K562 (cell line): ENCODE measurements around the gene PCNX4. TPM values are rescaled to one million over a fixed set of nuclear protein-coding genes. Genes with fewer than 3 reads are reported as not detected.

ENCODE experiments used
- CBX5 ChIP-seq: IDR thresholded peaks from 2 replicates; pipeline ENCODE4 v1.6.1; 2014; ENCODE audit warnings: low read depth, borderline replicate concordance
- CREB5 ChIP-seq: fragments of 250-450 bp; sonication (Bioruptor Pico); IDR thresholded peaks from 2 replicates; pipeline ENCODE4 v1.5.0; 2020; ENCODE audit warnings: mild to moderate bottlenecking
- CTBP1 ChIP-seq: fragments of 450-650 bp; IDR thresholded peaks from 2 replicates; pipeline ENCODE4 v1.6.1; 2016; ENCODE audit warnings: borderline replicate concordance
- CTCF ChIP-seq, 3 experiments: IDR thresholded peaks in 2 of 3; conservative IDR thresholded peaks in 1 of 3; 2 replicates each; pipeline ENCODE4 v1.5.1; 2011 to 2012; ENCODE audit warnings: low read length in 3 of 3, mild to moderate bottlenecking in 3 of 3, control low read depth in 2 of 3, improper control_type of control experiment in 1 of 3, inconsistent platforms in 1 of 3, low read depth in 1 of 3, mixed read lengths in 1 of 3, moderate library complexity in 1 of 3; ENCODE audit not compliant: insufficient read depth in 2 of 3
- FOXM1 ChIP-seq, 2 experiments: fragments of 450-650 bp in 1 of 2; sonication (generic) in 1 of 2; formaldehyde crosslinking in 1 of 2; IDR thresholded peaks; 2 replicates each; pipeline versions ENCODE4 v1.6.1 to v1.9.0; 2017 to 2022; ENCODE audit warnings: low read depth in 2 of 2, mild to moderate bottlenecking in 2 of 2, missing genetic modification reagents in 1 of 2, moderate library complexity in 1 of 2
- GMEB1 ChIP-seq: fragments of 250-450 bp; sonication (Bioruptor Pico); IDR thresholded peaks from 2 replicates; pipeline ENCODE4 v1.4.0; 2020; ENCODE audit warnings: mild to moderate bottlenecking
- KAT7 ChIP-seq: sonication (generic); formaldehyde crosslinking; IDR thresholded peaks from 2 replicates; pipeline ENCODE4 v1.8.0; 2022; ENCODE audit warnings: missing genetic modification reagents, mild to moderate bottlenecking, borderline replicate concordance
- KLF1 ChIP-seq: fragments of 450-650 bp; IDR thresholded peaks from 2 replicates; pipeline ENCODE4 v1.6.1; 2016; ENCODE audit warnings: missing genetic modification characterization, missing compliant biosample characterization
- MCM7 ChIP-seq, 2 experiments: fragments of 450-650 bp; IDR thresholded peaks; 2 replicates each; pipeline ENCODE4 v1.6.1; 2016 to 2018
- PTBP1 ChIP-seq: fragments of 200-400 bp; formaldehyde crosslinking; IDR thresholded peaks from 2 replicates; pipeline ENCODE4 v1.6.1; 2017; ENCODE audit warnings: low read depth, low read length
- RBM17 ChIP-seq: fragments of 200-400 bp; formaldehyde crosslinking; IDR thresholded peaks from 2 replicates; pipeline ENCODE4 v1.6.1; 2017; ENCODE audit warnings: low read depth, mild to moderate bottlenecking, low read length, borderline replicate concordance
- RBM39 ChIP-seq: fragments of 200-400 bp; formaldehyde crosslinking; optimal IDR thresholded peaks from 2 replicates; pipeline ENCODE3; 2018; ENCODE audit warnings: low read depth, low read length
- RHOXF2B ChIP-seq: fragments of 250-450 bp; sonication (Bioruptor Pico); conservative IDR thresholded peaks from 2 replicates; pipeline ENCODE4 v1.5.1; 2021
- SREBF2 ChIP-seq: sonication (generic); formaldehyde crosslinking; IDR thresholded peaks from 2 replicates; pipeline ENCODE4 v1.4.0; 2020; ENCODE audit warnings: mild to moderate bottlenecking, missing genetic modification reagents
- polyA plus RNA-seq, 8 experiments: library from polyadenylated mRNA; depleted of rRNA in 4 of 8; stranded (reverse) in 5 of 8; unstranded in 3 of 8; fragments of >200 nt; fragmentation: Nextera tagmentation in 2 of 8; fragmentation: Illumina TruSeq in 1 of 8; extraction: Ambion mirVana in 2 of 8; extraction: Trizol in 1 of 8; gene quantifications; 2 replicates each; pipeline versions ENCODE4 v1.2.1 to v1.2.3, GENCODE V29; 2011 to 2014; ENCODE audit warnings: inconsistent platforms in 1 of 8, missing spikeins in 1 of 8
- total RNA-seq, 7 experiments: library from RNA; depleted of rRNA in 6 of 7; stranded (reverse); fragments of >200 nt in 6 of 7; fragmentation: Illumina TruSeq in 2 of 7; extraction: Trizol in 2 of 7; gene quantifications; 2 replicates each; pipeline versions ENCODE4 v1.2.1 to v1.2.3, GENCODE V29; 2011 to 2021; ENCODE audit warnings: low replicate concordance in 1 of 7
- TF ChIP-seq, protein P1 (sequence below): fragments of 250-450 bp; sonication (Bioruptor Pico); IDR thresholded peaks from 2 replicates; pipeline ENCODE4 v1.5.1; 2021; ENCODE audit warnings: mild to moderate bottlenecking
- TF ChIP-seq, protein P2 (sequence below): sonication (generic); formaldehyde crosslinking; IDR thresholded peaks from 2 replicates; pipeline ENCODE4 v1.8.0; 2022; ENCODE audit warnings: mild to moderate bottlenecking, missing genetic modification reagents

The PCNX4 gene
- total and polyA plus RNA-seq, 9 of the 15 experiments (the other 6 are each of a cell fraction or from before 2014, with no cell fraction given), result 10.0 to 41.2 (median 22.4) TPM

GRCh38 chr14:60164712-60165546 lies 73.2 kb downstream of the PCNX4 start, which contains the start of gene DHRS7 (continued):
- TF ChIP-seq RBM17 (no peak), RHOXF2B (CRISPR knock-in tag) (no peak), CBX5 (no peak), FOXM1 (IDR thresholded peaks at IDR 0.05; ENCODE audit: low read depth) (no peak), FOXM1 (CRISPR knock-in tag; IDR thresholded peaks at IDR 0.05; ENCODE audit: low read depth) (no peak), CREB5 (no peak), KAT7 (CRISPR knock-in tag) (0 out of 2 replicates have a peak, but pooled peaks have one; percentile 76), SREBF2 (CRISPR knock-in tag) (no peak), CTCF (IDR thresholded peaks at IDR 0.05 in 2 of 3, conservative IDR thresholded peaks at IDR 0.05 in 1 of 3; ENCODE audit: insufficient read depth in 2 of 3, low read depth in 1 of 3, low read length in 3 of 3) (peak; percentile 41 to 75 (median 60); a peak in 5 of 6 replicates), CTBP1 (peak; percentile 75), PTBP1 (no peak), KLF1 (tag) (no peak), MCM7 (IDR thresholded peaks at IDR 0.05) (no peak), GMEB1 (CRISPR knock-in tag) (0 out of 2 replicates have a peak, but pooled peaks have one; percentile 11), RBM39 (no peak)
- TF ChIP-seq, protein P1, sequence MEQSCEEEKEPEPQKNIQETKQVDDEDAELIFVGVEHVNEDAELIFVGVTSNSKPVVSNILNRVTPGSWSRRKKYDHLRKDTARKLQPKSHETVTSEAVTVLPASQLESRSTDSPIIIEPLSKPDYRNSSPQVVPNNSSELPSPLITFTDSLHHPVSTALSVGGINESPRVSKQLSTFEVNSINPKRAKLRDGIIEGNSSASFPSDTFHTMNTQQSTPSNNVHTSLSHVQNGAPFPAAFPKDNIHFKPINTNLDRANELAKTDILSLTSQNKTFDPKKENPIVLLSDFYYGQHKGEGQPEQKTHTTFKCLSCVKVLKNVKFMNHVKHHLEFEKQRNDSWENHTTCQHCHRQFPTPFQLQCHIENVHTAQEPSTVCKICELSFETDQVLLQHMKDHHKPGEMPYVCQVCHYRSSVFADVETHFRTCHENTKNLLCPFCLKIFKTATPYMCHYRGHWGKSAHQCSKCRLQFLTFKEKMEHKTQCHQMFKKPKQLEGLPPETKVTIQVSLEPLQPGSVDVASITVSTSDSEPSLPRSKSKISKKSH (CRISPR knock-in tag), result no peak
- TF ChIP-seq, protein P2, sequence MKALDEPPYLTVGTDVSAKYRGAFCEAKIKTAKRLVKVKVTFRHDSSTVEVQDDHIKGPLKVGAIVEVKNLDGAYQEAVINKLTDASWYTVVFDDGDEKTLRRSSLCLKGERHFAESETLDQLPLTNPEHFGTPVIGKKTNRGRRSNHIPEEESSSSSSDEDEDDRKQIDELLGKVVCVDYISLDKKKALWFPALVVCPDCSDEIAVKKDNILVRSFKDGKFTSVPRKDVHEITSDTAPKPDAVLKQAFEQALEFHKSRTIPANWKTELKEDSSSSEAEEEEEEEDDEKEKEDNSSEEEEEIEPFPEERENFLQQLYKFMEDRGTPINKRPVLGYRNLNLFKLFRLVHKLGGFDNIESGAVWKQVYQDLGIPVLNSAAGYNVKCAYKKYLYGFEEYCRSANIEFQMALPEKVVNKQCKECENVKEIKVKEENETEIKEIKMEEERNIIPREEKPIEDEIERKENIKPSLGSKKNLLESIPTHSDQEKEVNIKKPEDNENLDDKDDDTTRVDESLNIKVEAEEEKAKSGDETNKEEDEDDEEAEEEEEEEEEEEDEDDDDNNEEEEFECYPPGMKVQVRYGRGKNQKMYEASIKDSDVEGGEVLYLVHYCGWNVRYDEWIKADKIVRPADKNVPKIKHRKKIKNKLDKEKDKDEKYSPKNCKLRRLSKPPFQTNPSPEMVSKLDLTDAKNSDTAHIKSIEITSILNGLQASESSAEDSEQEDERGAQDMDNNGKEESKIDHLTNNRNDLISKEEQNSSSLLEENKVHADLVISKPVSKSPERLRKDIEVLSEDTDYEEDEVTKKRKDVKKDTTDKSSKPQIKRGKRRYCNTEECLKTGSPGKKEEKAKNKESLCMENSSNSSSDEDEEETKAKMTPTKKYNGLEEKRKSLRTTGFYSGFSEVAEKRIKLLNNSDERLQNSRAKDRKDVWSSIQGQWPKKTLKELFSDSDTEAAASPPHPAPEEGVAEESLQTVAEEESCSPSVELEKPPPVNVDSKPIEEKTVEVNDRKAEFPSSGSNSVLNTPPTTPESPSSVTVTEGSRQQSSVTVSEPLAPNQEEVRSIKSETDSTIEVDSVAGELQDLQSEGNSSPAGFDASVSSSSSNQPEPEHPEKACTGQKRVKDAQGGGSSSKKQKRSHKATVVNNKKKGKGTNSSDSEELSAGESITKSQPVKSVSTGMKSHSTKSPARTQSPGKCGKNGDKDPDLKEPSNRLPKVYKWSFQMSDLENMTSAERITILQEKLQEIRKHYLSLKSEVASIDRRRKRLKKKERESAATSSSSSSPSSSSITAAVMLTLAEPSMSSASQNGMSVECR, result peak; percentile 58; the same call in 1 of the 2 replicates
